HEK293T (cell line): ENCODE measurements around the gene OCA2.

Experiments
- CTCF ChIA-PET: fragments of 350-600 bp; formaldehyde crosslinking; extraction: SDS; loops from one replicate; lab custom pipeline; 2021; ENCODE audit warnings: antibody characterized with exemption, inconsistent platforms; lab: Yijun Ruan, JAX
- POLR2A ChIA-PET: fragments of 350-600 bp; formaldehyde crosslinking; extraction: SDS; loops from one replicate; lab custom pipeline; 2020; ENCODE audit warnings: antibody characterized with exemption, inconsistent platforms; lab: Yijun Ruan, JAX
- DNase-seq: peaks from one replicate; pipeline ENCODE4 v3.0.0; 2012; ENCODE audit warnings: mixed read lengths; ENCODE audit errors: extremely low spot score
- ARNT ChIP-seq: fragments of 450-650 bp; IDR thresholded peaks from 2 replicates; pipeline ENCODE4 v1.6.1; 2017; ENCODE audit warnings: mild to moderate bottlenecking
- BHLHE40 ChIP-seq: fragments of 450-650 bp; IDR thresholded peaks from 2 replicates; pipeline ENCODE4 v1.6.1; 2016; ENCODE audit warnings: mild to moderate bottlenecking, moderate library complexity, borderline replicate concordance
- CTBP1 ChIP-seq: fragments of 450-650 bp; IDR thresholded peaks from 2 replicates; pipeline ENCODE4 v1.6.1; 2016; ENCODE audit warnings: borderline replicate concordance
- ELF4 ChIP-seq: fragments of 450-650 bp; IDR thresholded peaks from 2 replicates; pipeline ENCODE4 v1.6.1; 2017; ENCODE audit warnings: antibody characterized with exemption
- FOXA1 ChIP-seq: fragments of 450-650 bp; IDR thresholded peaks from 2 replicates; pipeline ENCODE4 v1.6.1; 2016; ENCODE audit warnings: mild to moderate bottlenecking
- FOXK2 ChIP-seq: fragments of 450-650 bp; IDR thresholded peaks from 2 replicates; pipeline ENCODE4 v1.6.1; 2016; ENCODE audit warnings: mild to moderate bottlenecking
- FOXM1 ChIP-seq: fragments of 450-650 bp; IDR thresholded peaks from 2 replicates; pipeline ENCODE4 v1.6.1; 2017; ENCODE audit warnings: mild to moderate bottlenecking, borderline replicate concordance
- HDGF ChIP-seq: fragments of 450-650 bp; IDR thresholded peaks from 2 replicates; pipeline ENCODE4 v1.6.1; 2017; ENCODE audit warnings: antibody characterized with exemption, borderline replicate concordance
- L3MBTL2 ChIP-seq: fragments of 450-650 bp; conservative IDR thresholded peaks from 2 replicates; pipeline ENCODE4 v1.6.1; 2016; ENCODE audit warnings: mild to moderate bottlenecking
- LEF1 ChIP-seq: fragments of 450-650 bp; IDR thresholded peaks from 2 replicates; pipeline ENCODE4 v1.6.1; 2017; ENCODE audit warnings: mild to moderate bottlenecking, borderline replicate concordance
- NFRKB ChIP-seq: fragments of 450-650 bp; IDR thresholded peaks from 2 replicates; pipeline ENCODE4 v1.6.1; 2016; ENCODE audit warnings: mild to moderate bottlenecking, moderate library complexity
- PKNOX1 ChIP-seq: fragments of 450-650 bp; IDR thresholded peaks from 2 replicates; pipeline ENCODE4 v1.6.1; 2016
- SP1 ChIP-seq: fragments of 450-650 bp; IDR thresholded peaks from 2 replicates; pipeline ENCODE4 v1.6.1; 2017
- SUZ12 ChIP-seq: fragments of 450-650 bp; IDR thresholded peaks from 2 replicates; pipeline ENCODE4 v1.6.1; 2016; ENCODE audit warnings: mild to moderate bottlenecking
- TARDBP ChIP-seq: fragments of 450-650 bp; IDR thresholded peaks from 2 replicates; pipeline ENCODE4 v1.6.1; 2016
- ZNF384 ChIP-seq: fragments of 450-650 bp; IDR thresholded peaks from 2 replicates; pipeline ENCODE4 v1.6.1; 2016

The OCA2 gene

GRCh38 chr15:28001641-28002040, 97.5 kb downstream of the OCA2 start:
- DNase-seq: no peak
- TF ChIP-seq LEF1: no peak
- no peak for TF ChIP-seq ARNT
- no peak for TF ChIP-seq BHLHE40
- no peak for TF ChIP-seq FOXA1
- TF ChIP-seq ELF4: no peak
- TF ChIP-seq L3MBTL2: no peak
- TF ChIP-seq CTBP1: no peak
- TF ChIP-seq ZNF384: no peak
- ChIA-PET CTCF (no interaction called here), POLR2A (no interaction called here)

GRCh38 chr15:27993996-27994780, 104.9 kb downstream of the OCA2 start:
- CTCF ChIA-PET: no interaction called here
- no peak for DNase-seq
- TF ChIP-seq ELF4: no peak
- no peak for TF ChIP-seq CTBP1
- TF ChIP-seq FOXA1: no peak
- no peak for TF ChIP-seq ARNT
- TF ChIP-seq SP1: no peak
- TF ChIP-seq FOXK2: no peak
- no peak for TF ChIP-seq HDGF
- TF ChIP-seq LEF1: no peak
- no peak for TF ChIP-seq BHLHE40
- TF ChIP-seq FOXM1: no peak
- no peak for TF ChIP-seq L3MBTL2
- no peak for TF ChIP-seq ZNF384
- TF ChIP-seq SUZ12: no peak
- TF ChIP-seq TARDBP: no peak
- TF ChIP-seq PKNOX1: no peak
- no peak for TF ChIP-seq NFRKB
- POLR2A ChIA-PET: no interaction called here

- TF ChIP-seq ELF4: no peak
- no peak for TF ChIP-seq LEF1
- no peak for TF ChIP-seq HDGF
- no peak for TF ChIP-seq ARNT
- no peak for TF ChIP-seq SP1
- TF ChIP-seq L3MBTL2: no peak
- TF ChIP-seq ZNF384: no peak
- TF ChIP-seq CTBP1: no peak
- TF ChIP-seq BHLHE40: no peak
- TF ChIP-seq SUZ12: no peak
- TF ChIP-seq PKNOX1: no peak
- TF ChIP-seq FOXK2: no peak
- no peak for TF ChIP-seq TARDBP
- TF ChIP-seq NFRKB: no peak
- TF ChIP-seq FOXA1: no peak
- TF ChIP-seq FOXM1: no peak
- DNase-seq: no peak
- ChIA-PET CTCF (no interaction called here), POLR2A (no interaction called here)
Measured at GRCh38 chr15:27993544-27993943, 105.6 kb downstream of the OCA2 start.

GRCh38 chr15:27990521-27991515, 108.3 kb downstream of the OCA2 start:
- TF ChIP-seq TARDBP (no peak), FOXM1 (no peak), SUZ12 (no peak), LEF1 (no peak), BHLHE40 (no peak), CTBP1 (no peak), ARNT (no peak), ELF4 (no peak), FOXK2 (no peak), ZNF384 (no peak), PKNOX1 (no peak), NFRKB (no peak)
- ChIA-PET POLR2A (no interaction called here), CTCF (no interaction called here)
- no peak for DNase-seq

GRCh38 chr15:27989838-27990237, 109.3 kb downstream of the OCA2 start:
- TF ChIP-seq FOXK2: no peak
- no peak for TF ChIP-seq SUZ12
- no peak for TF ChIP-seq TARDBP
- TF ChIP-seq NFRKB: no peak
- TF ChIP-seq PKNOX1: no peak
- TF ChIP-seq BHLHE40: no peak
- no peak for TF ChIP-seq FOXA1
- no peak for TF ChIP-seq ZNF384
- no peak for TF ChIP-seq ELF4
- TF ChIP-seq L3MBTL2: no peak
- no peak for TF ChIP-seq CTBP1
- no peak for TF ChIP-seq LEF1
- no peak for TF ChIP-seq ARNT
- no peak for TF ChIP-seq SP1
- no peak for TF ChIP-seq FOXM1
- no peak for TF ChIP-seq HDGF
- POLR2A ChIA-PET: no interaction called here
- CTCF ChIA-PET: no interaction called here
- DNase-seq: no peak
